GM12865 (cell line): ENCODE results near the gene COMMD4.
"Not testable (repeated sequence)": the region's sequence is repeated elsewhere in the genome, so short reads cannot be mapped to it uniquely, and the experiment has no call there.

ENCODE experiments used
- DNase-seq: peaks from one replicate; pipeline ENCODE4 v3.0.0; 2010; ENCODE audit warnings: low read depth
- H3K4me3 ChIP-seq: 2 replicates; pipeline ENCODE4 v1.5.1; 2011; ENCODE audit warnings: mild to moderate bottlenecking, low read depth, low read length, control low read depth
- TF ChIP-seq, protein P1 (sequence below): IDR thresholded peaks from 2 replicates; pipeline ENCODE4 v1.5.1; 2011; ENCODE audit warnings: low read length, control low read depth, low read depth, inconsistent platforms; ENCODE audit not compliant: insufficient read depth; ENCODE audit errors: missing control alignments

COMMD4 gene

GRCh38 chr15:75335705-75336355 is at the start of gene COMMD4:
COMMD4 (plus strand) TSS chr15:75336063; CDS start chr15:75336090, 27 bp downstream.
- H3K4me3 ChIP-seq, result peak within 1 kb of the TSS; percentile 88
- TF ChIP-seq, protein P1, sequence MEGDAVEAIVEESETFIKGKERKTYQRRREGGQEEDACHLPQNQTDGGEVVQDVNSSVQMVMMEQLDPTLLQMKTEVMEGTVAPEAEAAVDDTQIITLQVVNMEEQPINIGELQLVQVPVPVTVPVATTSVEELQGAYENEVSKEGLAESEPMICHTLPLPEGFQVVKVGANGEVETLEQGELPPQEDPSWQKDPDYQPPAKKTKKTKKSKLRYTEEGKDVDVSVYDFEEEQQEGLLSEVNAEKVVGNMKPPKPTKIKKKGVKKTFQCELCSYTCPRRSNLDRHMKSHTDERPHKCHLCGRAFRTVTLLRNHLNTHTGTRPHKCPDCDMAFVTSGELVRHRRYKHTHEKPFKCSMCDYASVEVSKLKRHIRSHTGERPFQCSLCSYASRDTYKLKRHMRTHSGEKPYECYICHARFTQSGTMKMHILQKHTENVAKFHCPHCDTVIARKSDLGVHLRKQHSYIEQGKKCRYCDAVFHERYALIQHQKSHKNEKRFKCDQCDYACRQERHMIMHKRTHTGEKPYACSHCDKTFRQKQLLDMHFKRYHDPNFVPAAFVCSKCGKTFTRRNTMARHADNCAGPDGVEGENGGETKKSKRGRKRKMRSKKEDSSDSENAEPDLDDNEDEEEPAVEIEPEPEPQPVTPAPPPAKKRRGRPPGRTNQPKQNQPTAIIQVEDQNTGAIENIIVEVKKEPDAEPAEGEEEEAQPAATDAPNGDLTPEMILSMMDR, result no peak
- DNase-seq, result peak; percentile 93

- not testable (repeated sequence) for DNase-seq
Observed at GRCh38 chr15:75293660-75294059, 42.2 kb upstream of the COMMD4 start.

GRCh38 chr15:75298541-75299310 is 37.1 kb upstream of the COMMD4 start:
- not testable (repeated sequence) for H3K4me3 ChIP-seq, DNase-seq

More at GRCh38 chr15:75293660-75294059, 42.2 kb upstream of the COMMD4 start:
- H3K4me3 ChIP-seq, result not testable (repeated sequence)

- H3K4me3 ChIP-seq, DNase-seq: not testable (repeated sequence)
- TF ChIP-seq, protein P1, result peak; percentile 28
Observed at GRCh38 chr15:75299311-75299688, 36.6 kb upstream of the COMMD4 start.

- H3K4me3 ChIP-seq, DNase-seq: not testable (repeated sequence)
Observed at GRCh38 chr15:75300026-75300425, 35.8 kb upstream of the COMMD4 start.

DNA sequence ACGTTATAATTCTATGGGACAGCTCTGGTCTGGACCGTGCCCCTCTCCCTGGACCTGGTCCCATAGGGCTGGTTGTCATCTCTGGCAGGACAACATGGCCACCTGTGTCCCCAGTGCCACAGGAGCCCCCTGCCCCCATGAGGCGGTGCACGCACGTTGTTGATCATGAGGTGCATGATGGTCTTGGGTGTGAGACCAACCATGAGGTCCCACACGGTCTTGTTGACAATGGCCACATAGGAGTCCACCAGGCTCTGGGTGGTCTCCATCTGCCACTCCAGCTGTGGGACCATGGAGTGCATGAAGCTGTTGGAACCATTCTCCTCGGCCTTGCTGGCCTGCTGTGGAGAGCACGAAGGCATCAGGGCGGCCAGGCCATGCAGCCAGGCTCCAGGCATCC is 33.5 kb upstream of the COMMD4 start:
- TF ChIP-seq, protein P1, result no peak
- no peak overlapping the region for H3K4me3 ChIP-seq
- no peak for DNase-seq

GRCh38 chr15:75302753-75303152 is 33.1 kb upstream of the COMMD4 start:
- not testable (repeated sequence) for H3K4me3 ChIP-seq, DNase-seq

DNA sequence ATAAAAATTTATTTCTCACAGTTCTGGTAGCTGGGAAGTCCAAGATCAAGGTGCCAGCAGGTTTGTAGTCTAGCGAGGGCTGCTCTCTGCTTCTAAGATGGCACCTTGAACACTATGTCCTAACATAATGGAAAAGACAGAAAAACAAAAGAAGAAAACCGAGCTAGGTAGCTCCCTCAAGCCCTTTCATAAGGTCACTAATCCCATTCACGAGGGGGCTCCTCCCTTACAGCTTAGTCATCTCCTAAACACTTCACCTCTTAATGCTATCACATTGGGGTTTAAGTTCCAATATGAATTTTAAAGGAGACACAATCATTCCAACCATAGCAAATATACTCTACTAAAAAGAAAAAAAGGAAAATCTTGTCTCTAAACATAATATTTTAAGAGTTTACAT is 29.7 kb upstream of the COMMD4 start:
- TF ChIP-seq, protein P1, result no peak
- DNase-seq, result no peak
- H3K4me3 ChIP-seq, result no peak overlapping the region

DNA sequence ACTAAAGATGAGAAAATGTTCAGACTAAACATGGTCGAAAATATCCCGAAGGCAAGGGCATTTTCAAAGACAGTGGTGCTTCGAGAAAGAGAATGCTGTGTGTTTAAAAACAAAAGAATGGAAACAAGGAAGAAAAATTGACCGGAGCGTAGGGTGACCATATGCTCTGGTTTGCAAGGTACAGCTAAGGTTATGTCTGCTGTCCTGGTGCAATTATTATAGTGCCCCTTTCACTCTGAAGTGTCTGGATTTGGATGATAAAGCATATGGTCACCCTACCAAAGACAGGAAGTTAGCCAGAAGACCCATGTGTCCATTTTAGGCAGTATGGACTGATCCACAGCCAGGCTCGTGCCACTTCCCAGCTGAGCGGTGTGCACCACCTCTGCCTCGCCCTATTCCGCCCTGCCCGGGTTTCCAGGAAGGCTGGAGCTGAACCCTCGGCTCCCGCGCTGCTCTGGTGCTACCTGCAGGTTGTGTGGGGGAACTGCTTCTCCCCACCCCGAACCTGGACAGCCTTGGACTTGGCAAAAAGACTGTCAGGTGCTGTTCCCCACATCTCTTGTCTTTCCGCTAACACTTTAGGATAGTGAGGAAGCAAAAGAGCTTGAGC is 28.0 kb upstream of the COMMD4 start:
- TF ChIP-seq, protein P1, result peak; percentile 56
- peak; percentile 53 for DNase-seq

More for the DNA sequence above, 28.0 kb upstream of the COMMD4 start:
- no peak overlapping the region for H3K4me3 ChIP-seq
